ENCODE data around the gene ZMYND8.
"Not testable (repeated sequence)": the region's sequence is repeated elsewhere in the genome, so short reads cannot be mapped to it uniquely, and the experiment has no call there.

ZMYND8 gene

DNA sequence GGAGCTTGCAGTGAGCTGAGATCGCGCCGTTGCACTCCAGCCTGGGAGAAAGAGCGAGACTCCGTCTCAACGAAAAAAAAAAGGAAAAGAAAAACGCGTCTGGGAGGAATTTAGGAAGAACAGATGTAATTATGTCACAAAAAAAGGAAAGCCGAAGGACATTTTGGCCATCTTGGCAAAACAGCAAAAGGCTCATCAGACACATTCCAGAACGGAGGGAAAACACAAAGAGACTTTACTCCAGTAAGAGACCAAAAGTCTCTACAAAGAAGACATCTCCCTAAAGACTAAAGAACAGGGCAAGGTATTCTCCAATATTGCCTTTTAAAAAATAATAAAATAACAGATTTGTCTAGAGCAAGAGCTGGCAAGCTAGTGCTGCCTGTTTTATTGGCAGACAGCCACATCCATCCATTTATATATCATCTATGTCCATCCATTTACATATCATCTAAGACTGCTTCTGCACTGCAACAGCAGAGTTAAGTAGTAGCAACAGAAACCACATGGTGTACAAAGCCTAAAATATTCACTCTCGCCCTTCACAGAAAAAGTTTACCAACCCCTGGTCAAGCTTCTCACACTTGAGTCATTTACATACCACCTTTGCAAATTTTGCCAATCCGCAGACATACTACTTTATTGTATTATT is 133.9 kb downstream of the ZMYND8 start:
- FAIRE-seq, result no peak

DNA sequence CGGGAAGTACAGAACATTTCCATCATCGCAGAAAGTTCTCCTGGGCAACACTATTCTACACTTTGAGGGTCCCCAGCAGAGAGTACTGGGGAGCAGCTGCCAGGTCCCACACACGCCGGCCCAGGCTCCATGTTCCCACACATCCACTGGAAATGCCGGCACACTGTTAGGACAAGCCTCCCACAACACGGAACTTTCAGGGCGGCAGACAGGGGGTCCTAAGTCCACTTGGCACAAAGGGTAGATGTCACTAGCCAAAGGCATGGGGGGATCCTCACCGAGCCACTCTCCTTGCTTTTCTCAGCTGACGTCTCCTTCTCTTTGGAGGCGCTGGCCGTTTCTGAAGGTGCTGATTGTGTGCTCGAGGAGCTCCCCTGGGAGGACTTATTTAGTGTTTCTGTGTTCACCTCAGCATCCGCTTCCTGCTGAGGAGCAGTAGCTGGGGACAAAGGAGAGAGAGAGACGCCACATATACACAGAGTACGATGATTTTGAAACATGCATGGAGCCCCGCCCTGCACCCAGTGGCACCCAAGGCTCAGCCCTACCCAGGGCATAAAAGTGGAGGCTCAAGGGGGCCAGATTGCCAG is 135.4 kb downstream of the ZMYND8 start:
- no peak for FAIRE-seq

DNA sequence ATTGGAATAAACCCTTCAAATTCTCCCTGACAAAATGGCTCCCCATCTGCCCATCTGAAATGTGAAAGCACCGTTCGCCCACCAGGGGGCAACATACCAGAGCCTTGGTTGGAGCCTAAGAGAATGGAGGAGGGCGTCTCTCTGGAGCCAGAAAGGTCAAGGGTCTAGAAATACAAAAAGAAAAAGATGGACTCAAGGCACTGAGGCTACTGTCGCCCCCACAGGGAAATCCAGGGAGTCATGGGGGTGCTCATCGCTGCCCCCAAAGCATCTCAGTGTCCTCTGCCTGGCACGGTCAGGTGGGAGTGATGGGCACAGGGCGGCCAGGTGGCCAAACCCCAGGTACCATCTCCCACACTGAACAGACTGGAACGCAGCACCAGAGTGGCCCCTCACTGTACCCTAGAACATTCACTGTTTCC is 136.3 kb downstream of the ZMYND8 start:
- no peak for FAIRE-seq

DNA sequence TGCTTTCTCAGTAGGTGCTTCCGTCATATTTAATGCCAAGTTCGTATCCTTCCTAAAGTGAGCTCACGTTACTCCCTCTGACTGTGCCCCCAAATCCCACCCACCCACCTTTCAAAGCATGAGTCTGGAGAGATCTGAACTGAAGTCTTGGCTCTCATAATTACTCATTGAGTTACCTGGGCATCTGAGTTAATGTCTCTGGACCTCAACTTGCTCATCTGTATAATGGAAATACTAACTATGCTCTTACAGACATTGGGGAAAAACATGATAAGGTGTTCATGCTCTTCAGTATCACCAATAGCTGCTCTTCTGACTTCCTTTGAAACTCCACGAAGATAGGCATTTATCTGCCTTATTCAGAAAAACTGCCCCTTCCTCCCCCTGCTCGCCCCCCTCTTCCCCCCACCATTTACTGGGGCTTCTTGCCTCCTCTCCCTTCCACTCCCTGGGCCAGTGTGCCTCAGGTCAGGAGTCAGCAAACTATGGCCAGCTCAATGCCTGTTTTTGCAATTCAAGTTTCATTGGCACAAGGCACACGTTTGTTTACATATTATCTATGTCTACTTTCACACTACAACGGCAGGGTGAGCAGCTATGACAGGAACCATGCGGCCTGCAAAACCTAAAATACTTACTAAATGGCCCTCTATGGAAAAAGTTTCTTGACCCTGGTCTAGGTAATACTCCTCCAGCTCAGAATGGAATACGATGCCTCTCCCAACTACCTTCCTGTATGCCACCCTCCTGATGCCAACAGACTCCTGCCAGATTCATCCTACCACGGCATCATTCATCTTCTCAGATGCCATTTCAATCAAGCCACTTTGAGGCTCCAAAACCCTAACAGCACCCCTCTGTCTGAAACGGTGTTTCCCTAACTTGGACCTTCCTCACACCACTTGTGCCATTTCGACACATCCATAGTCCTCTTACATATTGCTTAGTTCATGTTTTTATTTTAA is 138.7 kb downstream of the ZMYND8 start:
- no peak for FAIRE-seq

DNA sequence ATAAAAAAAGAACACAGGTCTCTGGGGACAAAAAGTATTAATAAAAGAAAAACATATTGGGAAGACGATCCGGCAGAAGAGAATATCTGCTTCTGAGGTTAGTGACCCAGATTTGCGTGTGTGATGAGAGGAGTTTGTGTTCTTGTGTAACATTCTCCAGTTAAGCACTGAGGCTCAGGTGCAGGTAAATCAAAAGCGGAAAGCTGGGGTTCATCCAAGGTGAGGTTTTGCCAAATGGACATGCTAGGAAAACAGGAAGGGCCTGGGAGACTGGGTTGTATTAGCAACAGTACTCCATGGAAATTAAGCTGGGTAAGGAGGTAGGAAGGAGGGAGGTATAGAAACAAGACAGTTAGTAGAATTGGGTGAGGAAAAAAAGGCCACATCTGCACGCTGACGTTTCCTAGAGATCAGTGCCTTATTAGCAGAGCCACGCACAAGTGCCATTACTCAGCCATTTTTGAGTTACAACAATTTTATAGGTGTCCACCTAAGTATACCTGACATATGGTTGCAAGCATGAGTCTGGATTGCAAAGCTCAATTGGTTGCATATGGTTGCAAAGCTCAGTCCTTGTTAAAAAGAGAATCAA is 139.6 kb downstream of the ZMYND8 start:
- FAIRE-seq, result no peak

DNA sequence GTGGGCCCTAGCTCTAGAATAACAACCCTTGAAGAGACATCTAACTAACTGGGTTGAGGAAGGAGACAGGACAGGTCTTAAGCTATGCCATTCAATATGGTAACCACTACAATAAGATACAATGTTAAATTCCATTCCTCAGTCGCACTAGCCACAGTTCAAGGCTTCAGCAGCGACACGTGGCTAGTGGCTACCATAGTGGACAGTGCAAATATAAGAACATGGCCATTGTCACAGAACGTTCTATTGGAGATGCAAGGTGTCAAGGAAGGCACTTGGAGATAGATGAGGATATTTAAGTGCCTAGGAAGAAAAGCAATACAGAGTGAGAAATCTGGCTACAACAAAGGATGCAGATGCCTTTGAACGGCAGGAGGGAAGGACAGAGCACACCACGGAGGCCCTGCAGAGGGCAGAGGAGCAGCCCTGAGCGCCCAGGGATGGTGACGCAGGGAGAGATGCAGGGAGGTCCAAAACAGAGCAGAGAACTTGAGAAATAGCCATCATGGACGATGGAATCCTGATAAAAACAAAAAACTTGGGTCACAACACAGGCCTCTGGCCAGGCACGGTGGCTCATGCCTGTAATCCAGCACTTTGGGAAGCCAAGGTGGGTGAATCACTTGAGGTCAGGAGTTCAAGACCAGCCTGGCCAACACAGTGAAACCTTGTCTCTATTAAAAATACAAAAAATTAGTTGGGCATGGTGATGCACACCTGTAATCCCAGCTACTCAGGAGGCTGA is 140.7 kb downstream of the ZMYND8 start:
- FAIRE-seq, result no peak

DNA sequence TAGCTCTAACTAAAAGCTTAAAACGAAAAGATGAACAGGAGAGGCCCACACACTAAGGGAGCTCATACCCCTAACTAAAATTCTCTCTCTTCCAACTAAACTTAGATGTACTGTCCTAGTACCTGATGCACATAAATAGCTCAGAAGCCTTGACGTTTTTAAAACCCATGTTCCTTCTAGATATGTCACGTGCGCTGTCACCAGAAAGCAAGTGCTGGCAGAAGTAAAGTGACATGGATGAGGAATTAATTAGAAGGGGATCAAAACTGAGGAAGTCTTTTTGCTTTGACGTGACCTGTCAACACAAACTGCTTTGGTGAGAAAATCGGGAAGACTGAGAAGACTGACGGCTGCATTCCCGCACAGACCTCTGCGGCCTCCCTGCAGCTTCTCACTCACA is 142.5 kb downstream of the ZMYND8 start:
- no peak for FAIRE-seq

DNA sequence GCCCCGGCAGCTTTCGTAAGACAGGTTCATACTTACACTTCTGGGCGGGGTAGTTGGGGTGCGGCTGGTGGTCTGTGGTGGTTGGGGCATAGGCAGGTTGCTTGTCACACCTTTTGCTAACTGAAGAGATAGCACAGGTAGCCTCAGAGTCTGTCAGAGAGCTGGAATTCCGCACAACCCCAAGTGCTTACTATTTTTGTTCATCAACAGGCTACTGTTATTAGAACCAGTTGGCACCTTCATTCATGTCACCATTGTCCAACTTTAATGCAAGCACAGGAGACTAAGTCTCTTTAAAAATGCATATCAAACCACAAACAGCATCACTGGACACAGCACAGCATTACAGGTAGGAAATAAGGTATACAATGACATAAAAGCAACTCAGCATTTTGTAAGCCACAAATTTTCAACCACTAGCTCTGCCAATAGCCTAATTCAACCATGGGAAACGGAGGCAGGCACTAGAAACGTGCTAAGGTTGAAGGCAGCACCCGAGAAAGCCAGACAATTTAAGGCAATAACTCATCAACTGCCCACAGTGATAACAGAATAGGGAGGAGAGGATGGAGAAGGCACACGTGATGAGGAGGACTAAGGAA is 143.8 kb downstream of the ZMYND8 start:
- FAIRE-seq, result no peak

DNA sequence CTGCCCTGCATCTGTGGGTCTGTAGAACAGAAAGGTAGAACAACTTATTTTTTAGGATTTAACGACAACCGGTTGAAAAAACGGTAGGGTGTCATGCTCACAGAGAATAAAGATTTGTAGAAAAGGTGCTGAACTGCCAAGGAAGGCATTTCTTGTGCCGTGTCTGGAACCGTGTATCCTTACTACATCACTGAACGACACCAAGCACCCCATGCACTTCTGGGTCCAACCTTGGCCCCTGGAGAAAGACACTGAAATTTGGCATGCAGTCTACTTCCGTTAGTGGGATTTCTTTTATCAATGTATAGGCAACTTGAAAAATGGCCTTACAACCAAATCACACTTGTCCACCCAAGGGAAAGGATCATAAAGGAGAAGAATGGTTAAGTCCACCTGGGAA is 145.5 kb downstream of the ZMYND8 start:
- FAIRE-seq, result no peak

DNA sequence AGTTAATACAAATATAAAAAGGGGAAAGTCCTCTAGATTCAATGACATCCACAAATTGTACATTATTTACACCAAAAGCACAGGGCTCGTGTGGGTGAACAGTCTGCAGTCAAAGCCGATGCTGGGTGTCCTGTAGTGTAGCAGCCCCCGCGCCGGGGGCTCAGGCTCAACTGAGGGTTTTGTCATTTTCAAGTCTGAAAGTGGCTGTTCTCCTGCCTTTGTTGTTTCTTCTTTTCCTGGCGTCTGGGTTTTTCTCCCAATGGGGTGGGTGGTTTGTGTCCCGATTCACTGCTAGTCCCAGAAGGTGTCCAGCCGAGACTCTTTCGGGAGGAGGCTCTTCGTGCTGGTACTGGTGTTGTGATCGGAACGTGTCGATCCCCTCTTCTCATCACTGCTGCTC is 146.0 kb downstream of the ZMYND8 start:
- FAIRE-seq, result no peak

DNA sequence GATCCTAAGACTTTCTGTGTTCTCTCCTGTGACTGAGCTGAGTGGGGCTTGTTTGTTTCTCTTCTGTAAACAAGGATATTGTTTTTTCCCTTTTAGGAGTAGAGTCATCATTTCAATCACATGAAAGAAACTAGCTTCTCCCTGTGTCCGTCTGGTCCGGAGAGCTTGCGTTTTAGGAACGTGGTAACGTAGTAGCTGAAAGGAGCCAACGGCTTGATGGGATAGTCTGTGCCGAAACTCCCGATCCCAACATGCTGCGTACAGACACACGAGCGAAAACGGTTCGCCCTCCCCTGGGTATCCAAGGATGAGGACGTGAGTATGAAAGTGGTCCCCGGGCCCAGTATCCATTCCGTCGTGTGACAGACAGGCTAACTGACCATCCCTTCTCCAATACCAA is 146.5 kb downstream of the ZMYND8 start:
- FAIRE-seq, result no peak

DNA sequence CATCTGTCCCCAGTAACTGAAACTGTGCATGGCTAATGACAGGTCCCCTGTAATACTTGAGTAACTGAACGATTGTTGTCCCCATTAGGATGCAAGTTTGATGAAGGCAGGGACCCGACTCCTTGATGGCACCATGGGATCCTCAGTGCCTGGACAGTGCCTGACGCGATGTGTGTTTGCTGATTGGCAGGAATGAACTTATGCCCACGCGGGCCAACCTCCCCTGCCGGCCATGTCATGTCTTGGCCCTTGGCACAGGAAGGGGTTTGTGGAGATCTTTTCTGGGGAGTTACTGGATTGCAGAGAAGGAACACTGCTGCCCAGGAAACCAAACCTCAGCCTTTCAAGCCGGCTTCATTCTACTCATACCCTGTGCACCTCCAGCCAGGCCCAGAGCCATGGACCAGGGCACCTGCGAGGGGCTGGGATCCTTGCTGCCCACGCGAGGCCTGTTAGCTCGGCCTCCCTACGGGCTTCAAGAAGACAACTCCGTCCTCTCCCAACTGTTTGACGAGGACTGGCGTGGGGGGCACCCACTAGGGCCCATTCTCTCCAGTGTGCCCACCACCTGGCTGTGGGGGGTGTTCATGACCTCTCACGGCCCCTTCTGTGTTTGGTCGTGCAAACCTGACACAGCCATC is 147.8 kb downstream of the ZMYND8 start:
- no peak for FAIRE-seq

DNA sequence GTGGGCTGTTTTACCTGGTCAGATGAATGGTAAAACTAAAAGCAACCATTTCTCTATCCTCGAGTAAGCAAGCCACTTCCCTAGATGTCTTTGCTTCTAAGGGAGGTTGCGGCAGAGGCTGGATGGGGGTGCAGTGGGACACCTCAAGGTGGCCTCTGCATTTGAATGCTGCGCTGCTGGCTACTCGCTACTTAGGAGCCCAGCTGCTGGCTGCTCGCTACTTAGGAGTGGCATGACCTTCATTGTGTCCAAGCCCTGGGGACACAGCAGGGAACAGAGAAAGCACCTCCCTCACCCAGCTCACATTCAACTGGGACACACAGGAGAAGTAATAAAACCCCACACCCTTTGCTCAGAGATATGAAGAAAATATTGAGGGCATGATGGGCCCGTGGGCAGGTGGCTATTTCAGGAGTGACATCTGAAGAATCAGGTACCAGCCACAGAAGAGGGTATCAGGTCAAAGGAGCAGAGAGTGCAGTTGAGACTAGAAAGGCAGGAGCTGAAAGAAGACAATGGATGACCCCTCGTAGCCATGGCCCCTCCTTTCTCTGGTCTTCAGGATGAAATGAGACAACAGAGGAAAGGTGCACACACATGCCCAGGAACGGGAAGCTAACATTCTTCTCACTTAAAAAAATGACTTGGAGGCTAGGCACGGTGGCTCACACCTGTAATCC is 149.4 kb downstream of the ZMYND8 start:
- FAIRE-seq, result no peak

DNA sequence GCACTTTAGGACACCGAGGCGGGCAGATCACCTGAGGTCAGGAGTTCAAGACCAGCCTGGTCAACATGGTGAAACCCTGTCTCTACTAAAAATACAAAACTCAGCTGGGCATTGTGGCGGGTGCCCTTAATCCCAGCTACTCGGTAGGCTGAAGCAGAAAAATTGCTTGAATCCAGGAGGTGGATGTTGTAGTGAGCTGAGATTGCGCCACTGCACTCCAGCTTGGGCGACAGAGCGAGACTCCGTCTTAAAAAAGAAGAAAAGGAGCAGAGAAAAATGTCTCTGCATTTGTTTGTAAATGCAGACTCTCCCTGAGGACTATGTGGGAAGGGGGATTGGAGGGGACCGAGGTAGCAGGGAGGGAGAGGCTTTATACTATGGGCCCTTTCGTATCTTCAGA is 149.9 kb downstream of the ZMYND8 start:
- FAIRE-seq, result not testable (repeated sequence)

DNA sequence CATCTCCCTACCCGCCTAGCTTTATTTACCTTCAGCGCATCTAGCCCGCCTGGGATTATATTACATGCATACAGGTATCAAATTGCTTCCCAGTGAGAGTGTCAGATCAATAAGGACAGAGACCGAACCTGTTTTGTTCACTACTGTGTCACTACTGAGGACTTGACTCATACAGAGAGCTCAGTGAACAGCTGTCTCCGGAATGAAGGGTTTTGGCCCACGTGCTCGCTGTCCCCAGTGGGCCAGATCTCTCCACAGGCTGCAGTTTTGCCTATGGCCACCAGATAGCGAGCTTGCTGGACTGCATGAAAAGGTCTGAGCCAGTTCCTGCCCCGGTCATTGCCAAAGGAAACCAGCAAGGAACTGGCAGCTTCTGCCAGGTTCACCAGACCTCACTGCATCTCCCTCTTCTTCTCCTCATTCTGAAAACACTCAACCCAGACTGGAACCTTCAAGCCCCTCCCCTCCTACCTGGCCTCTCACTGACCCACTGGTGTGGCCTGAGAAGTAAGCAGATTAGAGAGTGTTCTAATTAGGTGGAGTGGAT is 150.8 kb downstream of the ZMYND8 start:
- FAIRE-seq, result no peak

DNA sequence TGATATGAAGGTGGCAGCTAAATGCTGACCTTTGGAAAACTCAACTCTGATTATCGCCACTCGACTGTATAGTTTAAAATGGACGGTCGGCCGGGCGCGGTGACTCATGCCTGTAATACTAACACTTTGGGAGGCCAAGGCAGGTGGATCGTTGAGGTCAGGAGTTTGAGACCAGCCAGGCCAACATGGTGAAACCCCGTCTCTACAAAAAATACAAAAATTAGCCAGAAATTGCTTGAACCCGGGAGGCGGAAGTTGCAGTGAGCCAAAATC is 151.7 kb downstream of the ZMYND8 start:
- FAIRE-seq, result not testable (repeated sequence)

DNA sequence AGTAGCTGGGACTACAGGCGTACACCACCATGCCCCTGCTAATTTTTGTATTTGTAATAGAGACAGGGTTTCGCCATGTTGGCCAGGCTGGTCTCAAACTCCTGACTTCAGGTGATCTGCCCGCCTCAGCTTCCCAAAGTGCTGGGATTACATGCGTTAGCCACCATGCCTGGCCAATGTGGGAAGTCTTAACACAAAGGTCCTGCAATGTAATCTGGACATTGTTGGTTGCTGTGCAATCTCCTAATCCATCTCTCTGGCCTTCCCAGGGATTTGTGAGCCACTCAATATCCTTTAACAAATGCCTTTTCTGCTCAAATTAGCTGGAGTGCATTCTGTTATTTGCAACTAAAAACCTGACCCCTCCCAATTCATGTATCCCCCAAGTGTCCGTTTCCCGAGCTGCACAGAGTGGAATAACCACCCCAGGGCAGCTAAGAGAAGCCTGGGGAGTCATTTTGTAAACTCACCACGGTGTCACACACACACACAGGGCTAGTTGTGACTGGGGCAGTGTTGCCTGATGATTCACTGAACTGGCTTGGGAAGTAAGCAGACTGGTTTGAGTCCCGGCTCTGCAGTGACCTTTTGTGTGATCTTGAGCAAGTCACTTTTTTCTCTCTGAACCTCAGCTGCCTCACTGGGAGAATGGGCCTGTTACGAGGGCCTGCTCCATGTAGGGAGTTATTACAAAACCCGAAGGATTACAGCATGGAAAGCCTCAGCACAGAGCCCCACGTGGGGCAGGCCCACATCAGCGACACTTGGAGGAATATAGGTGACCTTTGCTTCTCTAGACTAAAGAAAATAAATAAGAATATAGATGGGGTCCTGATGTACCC is 152.3 kb downstream of the ZMYND8 start:
- no peak for FAIRE-seq

DNA sequence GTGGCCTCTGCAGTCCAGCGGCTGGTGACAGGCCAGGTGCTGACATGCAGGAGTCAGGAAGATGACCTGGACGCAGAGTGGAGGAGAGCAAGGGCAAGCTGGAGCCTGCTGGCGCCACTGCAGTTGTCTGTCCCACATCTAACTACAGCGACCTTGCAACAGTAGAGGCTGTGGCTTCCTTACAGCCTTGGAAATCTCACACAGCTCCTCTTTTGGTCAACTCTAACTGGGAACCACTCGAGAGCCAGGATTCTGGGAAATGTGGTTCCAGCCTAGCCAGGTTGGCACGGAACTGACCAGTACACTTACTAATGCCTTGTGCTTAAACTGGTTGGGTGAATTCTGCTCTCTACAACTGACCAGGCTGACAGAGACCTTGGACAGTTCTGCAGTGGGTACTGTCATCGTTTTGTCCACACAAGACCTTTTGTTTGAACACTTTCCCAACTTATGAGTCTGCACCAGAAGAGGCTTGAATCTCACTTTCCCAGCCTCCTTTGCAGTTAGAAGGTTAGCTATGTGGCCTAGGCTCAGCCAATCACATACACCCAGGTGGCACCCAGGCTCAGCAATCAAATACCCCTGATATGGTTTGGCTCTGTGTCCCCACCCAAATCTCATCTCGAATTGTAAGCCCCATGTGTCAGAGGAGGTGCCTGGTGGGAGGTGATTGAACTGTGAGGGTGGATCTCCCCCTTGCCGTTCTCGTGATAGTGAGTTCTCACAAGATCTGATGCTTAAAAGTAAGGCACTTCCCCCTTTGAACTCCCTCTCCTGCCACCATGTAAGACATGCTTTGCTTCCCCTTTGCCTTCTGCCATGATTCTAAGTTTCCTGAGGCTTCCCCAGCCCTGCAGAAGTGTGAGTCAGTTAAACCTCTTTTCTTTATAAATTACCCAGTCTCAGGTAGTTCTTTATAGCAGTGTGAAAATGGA is 153.5 kb downstream of the ZMYND8 start:
- FAIRE-seq, result no peak

All from colon (tissue), 2 donors.